WTC11 (cell line): ENCODE measurements around the gene MPND. TPM values are rescaled to one million over a fixed set of nuclear protein-coding genes. Genes with fewer than 3 reads are reported as not detected.
A peak's percentile ranks its signal among the peaks of the same experiment; 100 is the strongest.

ENCODE experiments used
- ATF3 ChIP-seq: sonication (generic); formaldehyde crosslinking; conservative IDR thresholded peaks from 2 replicates; pipeline ENCODE4 v1.8.1; 2022; ENCODE audit warnings: mild to moderate bottlenecking, missing genetic modification reagents
- EMX1 ChIP-seq: fragments of 250-450 bp; sonication (Bioruptor Pico); IDR thresholded peaks from 2 replicates; pipeline ENCODE4 v1.8.0; 2021; ENCODE audit warnings: mild to moderate bottlenecking
- ESRRA ChIP-seq: sonication (generic); formaldehyde crosslinking; IDR thresholded peaks from 2 replicates; pipeline ENCODE4 v1.8.1; 2022; ENCODE audit warnings: mild to moderate bottlenecking, missing genetic modification reagents, borderline replicate concordance
- FOXP4 ChIP-seq: sonication (generic); formaldehyde crosslinking; IDR thresholded peaks from 2 replicates; pipeline ENCODE4 v1.8.0; 2022; ENCODE audit warnings: mild to moderate bottlenecking, missing genetic modification reagents
- GTF2I ChIP-seq: fragments of 250-450 bp; sonication (Bioruptor Pico); conservative IDR thresholded peaks from 2 replicates; pipeline ENCODE4 v1.4.0; 2021; ENCODE audit warnings: mild to moderate bottlenecking
- HMGA2 ChIP-seq: fragments of 250-450 bp; sonication (Bioruptor Pico); IDR thresholded peaks from 2 replicates; pipeline ENCODE4 v1.4.0; 2021; ENCODE audit warnings: mild to moderate bottlenecking, moderate library complexity
- HMGXB4 ChIP-seq: sonication (generic); formaldehyde crosslinking; IDR thresholded peaks from 2 replicates; pipeline ENCODE4 v1.8.1; 2023; ENCODE audit warnings: mild to moderate bottlenecking, moderate library complexity, missing genetic modification reagents
- IRF2 ChIP-seq: sonication (generic); formaldehyde crosslinking; IDR thresholded peaks from 2 replicates; pipeline ENCODE4 v1.8.0; 2022; ENCODE audit warnings: low read depth, missing genetic modification reagents, borderline replicate concordance
- JAZF1 ChIP-seq: fragments of 250-450 bp; sonication (Bioruptor Pico); IDR thresholded peaks from 2 replicates; pipeline ENCODE4 v1.9.0; 2021; ENCODE audit warnings: moderate library complexity, mild to moderate bottlenecking, inconsistent platforms
- NFATC4 ChIP-seq: fragments of 250-450 bp; sonication (Bioruptor Pico); IDR thresholded peaks from 2 replicates; pipeline ENCODE4 v1.9.0; 2021; ENCODE audit warnings: mild to moderate bottlenecking
- NFE2L1 ChIP-seq: sonication (generic); formaldehyde crosslinking; IDR thresholded peaks from 2 replicates; pipeline ENCODE4 v1.8.1; 2023; ENCODE audit warnings: missing genetic modification reagents
- NR3C1 ChIP-seq: sonication (generic); formaldehyde crosslinking; conservative IDR thresholded peaks from 2 replicates; pipeline ENCODE4 v1.8.1; 2023; ENCODE audit warnings: low read depth, mild to moderate bottlenecking, missing genetic modification reagents
- PREB ChIP-seq: sonication (generic); formaldehyde crosslinking; IDR thresholded peaks from 2 replicates; pipeline ENCODE4 v1.8.1; 2022; ENCODE audit warnings: mild to moderate bottlenecking, missing genetic modification reagents, moderate library complexity, borderline replicate concordance
- RELA ChIP-seq: sonication (generic); formaldehyde crosslinking; IDR thresholded peaks from 2 replicates; pipeline ENCODE4 v1.8.1; 2022; ENCODE audit warnings: missing genetic modification reagents, mild to moderate bottlenecking, borderline replicate concordance
- ZBTB21 ChIP-seq: sonication (generic); formaldehyde crosslinking; IDR thresholded peaks from 2 replicates; pipeline ENCODE4 v1.8.1; 2023; ENCODE audit warnings: mild to moderate bottlenecking, missing genetic modification reagents, borderline replicate concordance
- ZBTB43 ChIP-seq: sonication (generic); formaldehyde crosslinking; IDR thresholded peaks from 2 replicates; pipeline ENCODE4 v1.8.1; 2023; ENCODE audit warnings: mild to moderate bottlenecking, missing genetic modification reagents
- ZNF121 ChIP-seq: sonication (generic); formaldehyde crosslinking; IDR thresholded peaks from 2 replicates; pipeline ENCODE4 v1.8.0; 2023; ENCODE audit warnings: missing genetic modification reagents
- ZNF281 ChIP-seq: sonication (generic); formaldehyde crosslinking; IDR thresholded peaks from 2 replicates; pipeline ENCODE4 v1.8.0; 2023; ENCODE audit warnings: mild to moderate bottlenecking, missing genetic modification reagents
- ZNF317 ChIP-seq: sonication (generic); formaldehyde crosslinking; IDR thresholded peaks from 2 replicates; pipeline ENCODE4 v1.8.1; 2023; ENCODE audit warnings: low read depth, mild to moderate bottlenecking, moderate library complexity, missing genetic modification reagents, borderline replicate concordance
- ZNF416 ChIP-seq: fragments of 250-450 bp; sonication (Bioruptor Pico); IDR thresholded peaks from 2 replicates; pipeline ENCODE4 v1.9.0; 2021; ENCODE audit warnings: mild to moderate bottlenecking, inconsistent platforms
- ZNF425 ChIP-seq: fragments of 250-450 bp; sonication (Bioruptor Pico); conservative IDR thresholded peaks from 2 replicates; pipeline ENCODE4 v1.9.0; 2021; ENCODE audit warnings: mild to moderate bottlenecking
- ZNF512 ChIP-seq: sonication (generic); formaldehyde crosslinking; IDR thresholded peaks from 2 replicates; pipeline ENCODE4 v1.8.1; 2022; ENCODE audit warnings: missing genetic modification reagents, borderline replicate concordance
- ZNF671 ChIP-seq: fragments of 250-450 bp; sonication (Bioruptor Pico); IDR thresholded peaks from 2 replicates; pipeline ENCODE4 v1.8.0; 2021; ENCODE audit warnings: mild to moderate bottlenecking
- ZSCAN18 ChIP-seq: fragments of 250-450 bp; sonication (Bioruptor Pico); IDR thresholded peaks from 2 replicates; pipeline ENCODE4 v2.1.2; 2022; ENCODE audit warnings: mild to moderate bottlenecking, moderate library complexity
- total RNA-seq: library from RNA; stranded (reverse); gene quantifications from 3 replicates; pipeline ENCODE4 v1.2.3, GENCODE V29; 2021

Gene MPND
- total RNA-seq, 1 experiment from 2014 or later: 28.3 TPM

GRCh38 chr19:4328243-4328990, 14.9 kb upstream of the MPND start (continued):
- TF ChIP-seq ZNF281 (CRISPR knock-in tag): no peak
- TF ChIP-seq ZNF671 (CRISPR knock-in tag): no peak
- no peak for TF ChIP-seq ZBTB21 (CRISPR knock-in tag)
- no peak for TF ChIP-seq ZBTB43
- no peak for TF ChIP-seq GTF2I (CRISPR knock-in tag)
- TF ChIP-seq ZNF425 (CRISPR knock-in tag): no peak
- no peak for TF ChIP-seq ESRRA
- TF ChIP-seq ZNF317 (CRISPR knock-in tag): no peak
- peak; percentile 27; the same call in 1 of the 2 replicates for TF ChIP-seq NFE2L1 (CRISPR knock-in tag)
- no peak for TF ChIP-seq ZNF416
- no peak for TF ChIP-seq PREB (CRISPR knock-in tag)
- TF ChIP-seq HMGXB4: no peak
- 0 out of 2 replicates have a peak, but pooled peaks have one; percentile 7 for TF ChIP-seq ZNF121 (CRISPR knock-in tag)
- TF ChIP-seq IRF2 (CRISPR knock-in tag): no peak
- no peak for TF ChIP-seq ZNF512 (CRISPR knock-in tag)
- no peak for TF ChIP-seq EMX1 (CRISPR knock-in tag)
- TF ChIP-seq FOXP4: 0 out of 2 replicates have a peak, but pooled peaks have one; percentile 48
- TF ChIP-seq RELA (CRISPR knock-in tag): no peak
- TF ChIP-seq ZSCAN18 (CRISPR knock-in tag): no peak
- no peak for TF ChIP-seq HMGA2 (CRISPR knock-in tag)
- TF ChIP-seq NFATC4 (CRISPR knock-in tag): no peak
- no peak for TF ChIP-seq ATF3 (CRISPR knock-in tag)
- TF ChIP-seq NR3C1 (CRISPR knock-in tag): no peak
- TF ChIP-seq JAZF1 (CRISPR knock-in tag): no peak
